ENCODE measurements around the gene CREB5. TPM values are rescaled to one million over a fixed set of nuclear protein-coding genes. Genes with fewer than 3 reads are reported as not detected.

Gene CREB5
- total RNA-seq, 8 experiments from 2014 or later: 3.9 to 36.6 (median 12.8) TPM

GRCh38 chr7:28672397-28672797 lies 260.1 kb downstream of the CREB5 start:
- H3K4me3 ChIP-seq: no peak overlapping the region
- 37 to 80% (median 56%) methylated on average over 1 to 3 of the region's 3 CpGs; no CpG with 5 or more reads in 3 of the 10 experiments for WGBS, 10 experiments
- H3K4me1 ChIP-seq (replicated peaks in 1 of 2): peaks cover 4 to 10% of the 10 kb centered on the region in 2 donors
- H3K27ac ChIP-seq: no peak overlapping the region
- in situ Hi-C loops (cut with MboI; ENCODE audit: low pct_unique_long_range_greater_than_20kb in 2 of 9, low sequenced_read_pairs in 9 of 9, unreplicated experiment in 9 of 9): no loop called here
- peak in 5 of 8 experiments; percentile 16 to 96 (median 69) for ATAC-seq (replicated peaks in 6 of 8)

- 50 to 97% (median 88%) methylated on average over 1 to 4 of the region's 5 CpGs; no CpG with 5 or more reads in 2 of the 10 experiments for WGBS, 10 experiments
- H3K27ac ChIP-seq: no peak overlapping the region
- H3K4me1 ChIP-seq (replicated peaks in 1 of 2): peaks cover 4 to 10% of the 10 kb centered on the region in 2 donors
- in situ Hi-C loops (cut with MboI; ENCODE audit: low pct_unique_long_range_greater_than_20kb in 2 of 9, low sequenced_read_pairs in 9 of 9, unreplicated experiment in 9 of 9): no loop called here
- no peak overlapping the region for H3K4me3 ChIP-seq
- ATAC-seq (replicated peaks in 6 of 8): no peak
These were observed 262.1 kb downstream of the CREB5 start for GRCh38 chr7:28674359-28674782.

- Histone ChIP-seq H3K4me3 (no peak overlapping the region), H3K4me1 (replicated peaks in 1 of 2) (peaks cover 4 to 10% of the 10 kb centered on the region in 2 donors), H3K27ac (no peak overlapping the region)
- 62 to 100% (median 73%) methylated on average over 1 to 3 of the region's 3 CpGs; no CpG with 5 or more reads in 2 of the 10 experiments for WGBS, 10 experiments
- no peak for ATAC-seq (replicated peaks in 6 of 8)
- in situ Hi-C loops (cut with MboI; ENCODE audit: low pct_unique_long_range_greater_than_20kb in 2 of 9, low sequenced_read_pairs in 9 of 9, unreplicated experiment in 9 of 9): no loop called here
These were observed 263.1 kb downstream of the CREB5 start for GRCh38 chr7:28675429-28675828.

GRCh38 chr7:28677668-28678067 lies 265.4 kb downstream of the CREB5 start:
- H3K27ac ChIP-seq: no peak overlapping the region
- ATAC-seq (replicated peaks in 6 of 8): no peak
- WGBS, 10 experiments: 62 to 100% (median 93%) methylated on average over 2 to 3 of the region's 3 CpGs; no CpG with 5 or more reads in 2 of the 10 experiments
- H3K4me3 ChIP-seq: no peak overlapping the region
- in situ Hi-C loops (cut with MboI; ENCODE audit: low pct_unique_long_range_greater_than_20kb in 2 of 9, low sequenced_read_pairs in 9 of 9, unreplicated experiment in 9 of 9): no loop called here
- H3K4me1 ChIP-seq (replicated peaks in 1 of 2): peaks cover 0 to under 1% of the 10 kb centered on the region in 2 donors

- WGBS, 10 experiments: 36 to 100% (median 90%) methylated on average over 1 to 2 of the region's 2 CpGs; no CpG with 5 or more reads in 3 of the 10 experiments
- no peak overlapping the region for H3K27ac ChIP-seq
- in situ Hi-C loops (cut with MboI; ENCODE audit: low pct_unique_long_range_greater_than_20kb in 2 of 9, low sequenced_read_pairs in 9 of 9, unreplicated experiment in 9 of 9): no loop called here
- no peak for ATAC-seq (replicated peaks in 6 of 8)
- no peak overlapping the region for H3K4me3 ChIP-seq
- peaks cover 0 to under 1% of the 10 kb centered on the region in 2 donors for H3K4me1 ChIP-seq (replicated peaks in 1 of 2)
These were observed 266.2 kb downstream of the CREB5 start for GRCh38 chr7:28678431-28678965.

- Histone ChIP-seq H3K27ac (no peak overlapping the region), H3K4me3 (no peak overlapping the region), H3K4me1 (replicated peaks in 1 of 2) (peaks cover 12 to 19% of the 10 kb centered on the region in 2 donors)
- in situ Hi-C loops (cut with MboI; ENCODE audit: low pct_unique_long_range_greater_than_20kb in 2 of 9, low sequenced_read_pairs in 9 of 9, unreplicated experiment in 9 of 9): no loop called here
- WGBS, 10 experiments: 56 to 100% (median 88%) methylated on average over 1 to 5 of the region's 5 CpGs; no CpG with 5 or more reads in 2 of the 10 experiments
- no peak for ATAC-seq (replicated peaks in 6 of 8)
These were observed 269.5 kb downstream of the CREB5 start for GRCh38 chr7:28681693-28682310.

- 82 to 100% (median 96%) methylated on average over 1 to 4 of the region's 8 CpGs; no CpG with 5 or more reads in 3 of the 10 experiments for WGBS, 10 experiments
- in situ Hi-C loops (cut with MboI; ENCODE audit: low pct_unique_long_range_greater_than_20kb in 2 of 9, low sequenced_read_pairs in 9 of 9, unreplicated experiment in 9 of 9): no loop called here
- no peak for ATAC-seq (replicated peaks in 6 of 8)
- H3K4me1 ChIP-seq (replicated peaks in 1 of 2): peaks cover 12 to 19% of the 10 kb centered on the region in 2 donors
- no peak overlapping the region for H3K27ac ChIP-seq
- H3K4me3 ChIP-seq: no peak overlapping the region
These were observed 270.5 kb downstream of the CREB5 start for GRCh38 chr7:28682801-28683200.

GRCh38 chr7:28684650-28685241 lies 272.4 kb downstream of the CREB5 start:
- H3K27ac ChIP-seq: no peak overlapping the region

GRCh38 chr7:28685242-28685643 lies 272.9 kb downstream of the CREB5 start:
- Histone ChIP-seq H3K27ac (no peak overlapping the region), H3K4me1 (replicated peaks in 1 of 2) (peaks cover 12 to 19% of the 10 kb centered on the region in 2 donors), H3K4me3 (no peak overlapping the region)
- in situ Hi-C loops (cut with MboI; ENCODE audit: low pct_unique_long_range_greater_than_20kb in 2 of 9, low sequenced_read_pairs in 9 of 9, unreplicated experiment in 9 of 9): no loop called here
- ATAC-seq (replicated peaks in 6 of 8): no peak
- WGBS, 10 experiments: 0 to 100% (median 68%) methylated on average over 1 to 5 of the region's 7 CpGs; no CpG with 5 or more reads in 3 of the 10 experiments

More at GRCh38 chr7:28684650-28685241, 272.4 kb downstream of the CREB5 start:
- WGBS, 10 experiments: 50 to 100% (median 87%) methylated on average over 1 to 5 of the region's 5 CpGs
- in situ Hi-C loops (cut with MboI; ENCODE audit: low pct_unique_long_range_greater_than_20kb in 2 of 9, low sequenced_read_pairs in 9 of 9, unreplicated experiment in 9 of 9): no loop called here
- ATAC-seq (replicated peaks in 6 of 8): no peak
- Histone ChIP-seq H3K4me1 (replicated peaks in 1 of 2) (peaks cover 12 to 19% of the 10 kb centered on the region in 2 donors), H3K4me3 (no peak overlapping the region)

- in situ Hi-C loops (cut with MboI; ENCODE audit: low pct_unique_long_range_greater_than_20kb in 2 of 9, low sequenced_read_pairs in 9 of 9, unreplicated experiment in 9 of 9): no loop called here
- H3K27ac ChIP-seq: peak overlapping the region; percentile 55 to 66
- peak; percentile 86 to 99 (median 98) for ATAC-seq (replicated peaks in 6 of 8)
- 0 to 40% (median 28%) methylated on average over 6 to 11 of the region's 15 CpGs for WGBS, 10 experiments
- peaks cover 12 to 19% of the 10 kb centered on the region in 2 donors for H3K4me1 ChIP-seq (replicated peaks in 1 of 2)
- peak overlapping the region; percentile 10 to 33 (median 24) for H3K4me3 ChIP-seq
These were observed 273.5 kb downstream of the CREB5 start for GRCh38 chr7:28685644-28686417.

GRCh38 chr7:28686418-28686800 lies 274.1 kb downstream of the CREB5 start:
- Histone ChIP-seq H3K4me3 (peak overlapping the region; percentile 10 to 33 (median 24)), H3K4me1 (replicated peaks in 1 of 2) (peaks cover 12 to 19% of the 10 kb centered on the region in 2 donors), H3K27ac (peak overlapping the region; percentile 55 to 66)
- WGBS, 10 experiments: 0 to 27% (median 12%) methylated on average over 2 to 12 of the region's 12 CpGs
- in situ Hi-C loops (cut with MboI; ENCODE audit: low pct_unique_long_range_greater_than_20kb in 2 of 9, low sequenced_read_pairs in 9 of 9, unreplicated experiment in 9 of 9): no loop called here
- ATAC-seq (replicated peaks in 6 of 8): peak; percentile 7 to 39 (median 24)

- H3K27ac ChIP-seq: no peak overlapping the region
- ATAC-seq (replicated peaks in 6 of 8): no peak
These were observed 275.2 kb downstream of the CREB5 start for GRCh38 chr7:28687537-28687936.

GRCh38 chr7:28688174-28688573 lies 275.9 kb downstream of the CREB5 start:
- no peak for ATAC-seq (replicated peaks in 6 of 8)
- 14 to 100% (median 72%) methylated on average over 1 to 2 of the region's 2 CpGs; no CpG with 5 or more reads in 2 of the 10 experiments for WGBS, 10 experiments
- in situ Hi-C loops (cut with MboI; ENCODE audit: low pct_unique_long_range_greater_than_20kb in 2 of 9, low sequenced_read_pairs in 9 of 9, unreplicated experiment in 9 of 9): no loop called here
- no peak overlapping the region for H3K4me3 ChIP-seq
- H3K27ac ChIP-seq: no peak overlapping the region
- peaks cover 12 to 19% of the 10 kb centered on the region in 2 donors for H3K4me1 ChIP-seq (replicated peaks in 1 of 2)

More at GRCh38 chr7:28687537-28687936, 275.2 kb downstream of the CREB5 start:
- H3K4me1 ChIP-seq (replicated peaks in 1 of 2): peaks cover 12 to 19% of the 10 kb centered on the region in 2 donors
- 0 to 100% (median 59%) methylated on average over 1 to 3 of the region's 4 CpGs for WGBS, 10 experiments
- in situ Hi-C loops (cut with MboI; ENCODE audit: low pct_unique_long_range_greater_than_20kb in 2 of 9, low sequenced_read_pairs in 9 of 9, unreplicated experiment in 9 of 9): no loop called here
- peak overlapping the region in 1 of 5 donors; percentile 33 for H3K4me3 ChIP-seq

All from motor neuron (in vitro differentiated cells).